Superior temporal gyrus (tissue), 1 donor: ENCODE results near the gene KIRREL3.
A peak's percentile ranks its signal among the peaks of the same experiment; 100 is the strongest.

Source experiments
- DNase-seq: peaks from one replicate; pipeline ENCODE4 v3.0.0-alpha.2; 2016; ENCODE audit errors: extremely low spot score

KIRREL3 gene

DNA sequence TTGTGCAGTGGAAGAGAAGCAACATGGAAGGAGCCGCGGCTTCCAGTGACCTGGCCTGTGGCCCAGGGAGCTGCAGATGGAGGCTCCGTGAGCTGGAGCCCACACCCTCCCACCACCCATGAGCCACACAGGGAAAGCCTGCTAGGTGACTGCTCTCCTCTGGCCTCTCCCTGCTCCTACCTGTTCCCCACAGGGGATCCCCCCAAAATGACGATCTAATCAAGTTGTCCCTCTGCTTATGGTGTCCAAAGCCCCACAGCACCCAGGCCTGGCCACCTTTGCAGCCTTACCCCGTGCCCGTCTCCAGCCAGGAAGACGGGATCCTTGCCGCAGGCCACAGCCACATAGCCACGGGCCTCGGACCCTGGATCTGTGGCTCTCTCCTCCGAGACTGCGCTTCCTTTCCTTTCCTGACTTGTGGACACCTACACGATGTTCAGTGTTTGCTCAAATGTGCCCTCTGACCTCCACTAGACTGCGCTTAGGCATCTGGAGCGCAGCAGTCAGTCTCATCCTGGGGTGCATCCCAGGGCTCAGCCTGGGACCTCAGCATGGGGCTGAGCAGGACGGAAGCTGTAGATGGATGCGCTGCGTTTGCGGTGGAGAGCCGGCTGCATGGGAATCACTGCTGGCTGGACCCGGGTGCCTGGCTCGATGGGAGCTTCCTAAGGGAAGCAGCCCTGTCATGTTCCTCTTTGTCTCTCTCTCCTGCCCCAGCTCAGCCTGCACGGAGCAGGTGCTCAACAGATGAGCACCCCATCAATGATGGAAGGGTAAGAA lies 511.8 kb downstream of the KIRREL3 start:
- no peak for DNase-seq

DNA sequence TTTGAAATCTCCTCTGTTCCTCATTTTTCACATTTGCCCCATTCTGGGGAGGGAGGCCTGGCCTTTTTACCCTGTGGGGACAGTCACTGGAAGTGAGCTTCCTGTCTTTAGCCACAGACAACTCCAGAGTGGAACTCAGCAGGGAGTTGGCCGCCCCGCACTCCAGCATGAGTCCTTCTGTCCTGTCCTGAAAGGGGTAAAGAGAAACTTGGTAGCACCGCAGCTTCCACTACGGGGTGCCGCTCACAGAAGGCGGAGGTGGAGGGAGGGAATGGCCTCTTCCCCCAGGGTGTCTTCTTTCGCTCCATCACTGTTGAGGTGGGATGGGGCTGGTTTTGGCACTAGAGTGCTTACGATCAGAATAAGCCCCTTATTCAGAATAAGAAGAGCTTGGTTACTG lies 512.9 kb downstream of the KIRREL3 start:
- no peak for DNase-seq

GRCh38 chr11:126485986-126486635 lies 514.5 kb downstream of the KIRREL3 start:
- no peak for DNase-seq

GRCh38 chr11:126485021-126485792 lies 515.4 kb downstream of the KIRREL3 start:
- peak; percentile 16 for DNase-seq

GRCh38 chr11:126484266-126484665 lies 516.3 kb downstream of the KIRREL3 start:
- DNase-seq: no peak

- DNase-seq: no peak
Observed at GRCh38 chr11:126483621-126484195, 516.9 kb downstream of the KIRREL3 start.

GRCh38 chr11:126482586-126483108 lies 517.9 kb downstream of the KIRREL3 start:
- DNase-seq: no peak

- DNase-seq: no peak
Observed at GRCh38 chr11:126481303-126481680, 519.3 kb downstream of the KIRREL3 start.

DNA sequence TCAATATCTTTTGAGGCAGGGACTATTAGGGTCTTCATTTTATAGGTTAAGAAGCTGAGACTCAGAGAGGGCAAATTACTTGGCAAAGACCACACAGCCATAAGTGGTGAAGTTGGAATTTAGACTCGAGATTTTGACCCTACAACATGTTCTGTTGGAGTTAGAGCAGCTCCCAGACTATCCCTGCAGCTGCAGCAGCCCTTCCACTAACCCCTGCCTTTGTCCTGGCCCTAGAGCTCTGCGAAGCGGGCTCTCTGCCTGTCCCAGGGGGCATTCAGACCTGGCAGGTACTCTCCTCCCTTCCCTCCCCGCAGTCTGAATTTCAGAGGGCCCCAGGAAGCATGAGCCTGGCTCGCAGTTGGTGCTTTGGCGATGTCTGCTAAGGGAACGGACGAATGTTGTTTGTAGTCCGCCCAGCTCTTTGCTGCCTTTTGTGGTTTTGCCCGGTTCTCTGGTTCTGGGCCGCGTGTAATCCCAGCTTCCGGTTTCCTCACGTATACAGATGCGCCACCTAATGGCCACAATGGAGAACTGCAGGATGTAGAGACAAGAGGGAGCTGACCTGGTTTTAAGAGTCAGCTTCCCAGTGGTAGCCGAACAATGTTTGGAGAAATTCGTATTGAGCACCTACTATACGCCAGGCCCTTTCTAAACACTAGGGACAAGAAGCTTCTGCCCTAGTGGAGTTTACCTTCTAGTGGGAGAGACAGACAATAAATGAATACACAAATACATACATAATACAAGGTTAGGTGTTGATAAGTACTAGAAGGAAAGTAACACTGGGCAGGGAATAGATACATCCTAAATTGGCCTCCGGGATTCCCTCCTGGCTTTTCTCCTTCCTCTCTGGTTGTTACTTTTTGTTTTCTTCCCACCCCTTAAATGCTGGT lies 519.9 kb downstream of the KIRREL3 start:
- DNase-seq: peak; percentile 96

DNA sequence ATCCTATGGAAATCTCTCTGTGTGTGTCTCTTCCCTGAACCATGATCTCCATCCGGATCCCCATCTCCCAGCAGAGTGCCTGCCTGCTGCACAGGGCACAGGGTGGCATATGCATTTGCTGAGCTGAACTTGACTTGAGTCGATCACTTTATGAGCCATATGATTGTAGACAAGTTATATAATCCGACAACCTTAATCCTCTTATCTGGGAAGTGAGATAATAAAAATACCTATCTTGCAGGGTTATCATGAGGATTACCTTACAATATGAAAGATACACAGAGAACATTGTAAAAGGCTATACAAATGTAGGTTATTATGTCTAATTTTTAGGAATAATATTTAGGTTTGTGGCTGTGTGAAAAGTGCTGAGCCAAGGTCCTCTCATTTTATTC lies 520.6 kb downstream of the KIRREL3 start:
- no peak for DNase-seq

DNA sequence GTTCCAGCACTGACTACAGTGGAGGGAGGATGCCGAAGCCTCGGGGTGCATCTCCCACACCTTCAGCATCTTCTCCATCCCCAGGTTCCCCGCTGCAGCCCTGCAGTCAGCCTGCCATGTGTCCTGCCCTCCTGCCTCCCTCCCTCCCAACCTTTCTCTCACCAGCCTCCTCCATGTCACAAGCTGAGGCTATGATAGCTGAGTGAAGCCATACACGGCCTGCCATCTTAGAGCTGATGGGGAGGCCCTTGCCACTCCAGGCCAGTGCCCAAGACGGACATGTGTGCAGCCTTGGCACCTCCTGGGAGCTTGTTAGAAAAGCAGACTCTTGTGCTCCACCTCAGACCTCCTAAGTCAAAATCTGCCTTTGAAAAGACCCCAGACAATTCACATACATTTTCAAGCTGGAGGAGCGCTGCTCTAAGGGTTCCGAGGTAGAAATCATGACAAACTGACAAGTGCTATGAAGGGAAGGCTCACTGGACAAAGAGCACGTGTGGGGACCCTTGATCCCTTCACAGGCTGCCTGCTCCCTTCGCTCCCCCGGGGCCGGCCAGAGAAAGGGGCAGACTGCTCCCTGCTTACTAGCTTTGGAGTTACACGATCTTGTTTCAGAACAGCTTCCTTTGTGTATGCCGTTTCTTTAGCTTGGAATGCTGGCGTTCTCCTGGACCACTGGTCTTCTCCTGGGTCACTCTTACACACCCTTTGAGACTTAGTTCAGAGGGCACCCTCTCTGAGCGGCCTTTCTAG lies 521.2 kb downstream of the KIRREL3 start:
- no peak for DNase-seq

DNA sequence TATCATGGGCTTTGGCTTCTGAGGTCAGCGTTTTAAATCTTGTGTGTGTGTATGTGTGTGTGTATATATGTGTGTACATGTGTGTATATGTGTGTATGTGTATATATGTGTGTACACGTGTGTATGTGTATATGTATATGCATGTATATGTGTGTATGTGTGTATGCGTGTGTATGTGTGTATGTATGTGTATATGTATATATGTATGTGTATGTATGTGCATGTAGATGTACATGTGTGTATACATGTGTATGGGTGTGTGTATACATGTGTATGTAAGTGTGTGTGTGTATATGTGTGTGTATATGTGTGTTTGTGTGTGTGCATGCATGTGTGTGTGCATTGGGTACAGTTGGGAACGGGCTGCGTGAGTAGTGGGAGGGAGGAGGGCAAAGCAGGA lies 522.1 kb downstream of the KIRREL3 start:
- DNase-seq: no peak

DNA sequence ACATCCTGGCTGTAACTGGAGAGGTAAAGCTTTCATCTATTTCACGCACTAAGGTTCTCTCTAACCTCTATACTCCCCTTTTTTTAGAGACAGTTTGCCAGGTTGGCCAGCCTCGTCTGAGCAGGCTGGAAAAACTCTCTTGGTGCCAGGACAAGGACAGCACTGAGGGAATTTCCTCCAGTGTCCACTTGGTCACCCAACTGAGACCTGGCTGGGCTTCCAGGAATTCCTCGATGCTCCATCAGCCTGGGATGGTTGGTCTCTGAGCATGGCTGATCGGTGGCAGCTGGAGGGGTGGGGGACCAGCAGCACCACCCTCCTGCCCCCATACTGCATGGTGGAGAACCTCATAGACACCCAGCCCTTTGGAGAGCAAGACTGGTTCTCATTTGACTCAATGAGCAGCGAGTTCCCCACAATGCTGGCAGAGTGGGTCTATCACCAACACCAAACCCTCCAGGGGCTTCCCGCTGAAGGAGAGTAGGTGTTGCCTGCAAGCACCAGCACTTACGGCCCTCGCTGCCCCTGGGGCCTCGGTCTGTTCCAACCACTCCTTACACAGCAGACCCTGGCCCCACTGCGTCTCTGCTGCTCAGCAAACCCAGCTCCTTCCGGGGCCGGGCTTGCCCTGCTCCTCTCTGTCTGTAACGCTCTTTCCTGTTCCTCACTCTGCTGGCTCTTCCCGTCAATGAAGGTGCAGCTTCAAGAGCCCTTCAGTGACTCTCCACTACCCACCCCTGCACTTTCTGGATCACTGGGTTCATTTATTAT lies 522.9 kb downstream of the KIRREL3 start:
- no peak for DNase-seq

GRCh38 chr11:126476977-126477376 lies 523.6 kb downstream of the KIRREL3 start:
- no peak for DNase-seq

- no peak for DNase-seq
Observed at GRCh38 chr11:126476266-126476924, 524.2 kb downstream of the KIRREL3 start.

DNA sequence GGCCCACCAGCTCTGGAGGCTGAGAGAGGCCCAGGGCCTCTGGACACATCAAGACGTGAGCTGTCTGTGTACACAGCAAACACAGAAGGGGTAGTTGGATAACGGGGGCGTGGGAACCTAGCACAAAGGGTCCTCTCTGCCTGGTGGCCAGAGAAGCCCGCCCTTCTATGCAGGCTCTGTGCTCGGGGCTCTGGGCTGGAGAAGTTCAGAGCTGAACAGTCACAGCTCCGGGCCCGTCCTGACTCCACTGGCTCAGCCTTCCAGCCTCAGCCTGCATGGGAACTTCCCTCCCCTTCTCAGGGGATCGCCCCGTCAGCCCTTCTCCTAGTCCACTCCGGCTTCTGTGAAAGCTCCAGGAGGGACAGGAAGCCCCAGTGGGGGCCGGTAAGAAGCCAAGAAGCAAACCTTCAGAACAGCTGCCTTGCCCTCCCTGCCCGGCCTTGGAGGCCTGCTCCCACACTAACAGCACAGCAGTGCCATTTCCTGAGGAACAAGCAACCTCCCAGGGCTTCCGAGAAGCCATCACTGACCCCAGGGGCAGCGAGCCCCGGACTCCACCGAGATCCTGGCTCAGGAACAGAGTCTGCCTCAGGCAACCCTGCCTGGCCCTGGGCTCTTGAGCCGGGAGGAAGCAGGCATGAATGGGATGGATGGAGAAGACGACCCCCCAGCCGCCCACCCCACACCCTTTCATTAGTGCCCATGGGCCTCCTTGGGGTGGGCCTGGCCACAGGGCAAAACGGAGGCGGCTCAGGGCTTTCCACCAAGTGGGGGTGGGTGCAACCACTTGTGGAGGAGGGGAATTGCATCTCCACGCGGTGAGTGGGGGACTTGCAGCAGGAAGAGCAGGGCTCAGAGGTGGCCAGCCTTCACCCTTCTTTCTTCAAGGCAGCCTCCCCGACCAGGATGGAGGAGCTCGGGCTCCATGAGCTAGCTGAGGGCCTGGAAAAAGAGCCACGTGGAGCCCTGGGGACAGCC lies 525.3 kb downstream of the KIRREL3 start:
- DNase-seq: no peak

DNA sequence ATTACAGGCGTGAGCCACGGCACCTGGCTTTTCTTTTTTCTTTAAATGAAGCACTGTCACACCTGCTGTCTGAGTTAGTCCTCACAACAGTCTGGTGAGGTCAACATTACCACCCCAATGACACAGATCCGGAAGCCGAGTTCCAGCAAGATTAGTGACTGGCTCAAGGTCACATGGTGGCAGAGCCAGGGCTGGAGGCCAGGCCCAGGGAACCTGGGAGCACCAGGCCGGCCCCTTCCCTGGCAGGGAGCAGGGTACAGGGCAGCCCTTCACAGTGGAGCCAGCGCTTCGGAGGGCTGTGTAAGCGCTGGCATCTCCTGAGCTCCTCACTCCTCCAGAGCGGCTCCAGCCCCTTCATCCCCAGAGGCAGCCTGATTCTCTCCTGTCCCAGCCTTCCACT lies 526.4 kb downstream of the KIRREL3 start:
- DNase-seq: no peak

GRCh38 chr11:126473269-126473668 lies 527.3 kb downstream of the KIRREL3 start:
- no peak for DNase-seq
